CD4-positive, alpha-beta T cell treated with Interleukin-6 for 4 hours (primary cell): Measurements from ENCODE around the gene UNC45A.

Experiments
- DNase-seq: peaks from one replicate; pipeline ENCODE4 v3.0.0-alpha.2; 2020; ENCODE audit warnings: mixed read lengths

UNC45A gene

DNA sequence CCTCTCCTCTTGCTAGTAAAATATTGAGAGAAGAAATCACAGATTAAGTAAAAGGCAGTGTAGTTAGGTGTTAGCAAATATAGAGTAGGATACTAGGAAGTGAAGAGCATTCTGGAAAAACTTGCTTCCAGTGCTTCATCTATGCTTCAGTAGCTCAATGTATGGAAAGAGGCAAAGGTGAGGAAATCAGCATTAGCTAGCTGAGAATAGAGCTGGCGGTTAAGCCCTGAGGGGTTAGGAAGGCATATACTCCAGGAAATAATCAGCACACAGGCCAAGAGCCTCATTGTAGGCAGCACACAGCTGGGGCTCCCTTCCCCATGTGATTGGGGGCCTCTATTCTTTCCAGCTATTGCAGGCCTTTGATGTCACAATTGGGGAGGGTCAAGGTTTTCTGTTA lies 33.3 kb downstream of the UNC45A start:
- DNase-seq: no peak

DNA sequence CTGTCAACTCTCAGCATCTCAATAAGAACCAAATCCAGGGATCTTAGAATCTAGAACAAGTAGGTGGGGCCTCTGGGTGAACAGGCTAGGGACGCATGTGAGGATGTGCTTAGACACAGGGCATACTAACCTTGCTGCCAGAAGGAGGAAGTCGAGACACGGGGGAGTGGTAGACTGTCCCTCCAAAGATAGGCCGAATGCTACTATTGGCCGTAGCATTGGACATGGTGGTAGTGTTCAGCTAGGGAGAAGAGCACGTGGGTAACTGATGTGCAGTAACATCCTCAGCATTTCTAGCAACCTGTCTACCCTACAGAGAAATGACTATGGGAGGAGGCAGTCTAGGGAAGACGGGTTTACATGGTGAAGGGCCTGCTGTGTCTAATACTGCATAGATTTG lies 35.2 kb downstream of the UNC45A start:
- DNase-seq: no peak

DNA sequence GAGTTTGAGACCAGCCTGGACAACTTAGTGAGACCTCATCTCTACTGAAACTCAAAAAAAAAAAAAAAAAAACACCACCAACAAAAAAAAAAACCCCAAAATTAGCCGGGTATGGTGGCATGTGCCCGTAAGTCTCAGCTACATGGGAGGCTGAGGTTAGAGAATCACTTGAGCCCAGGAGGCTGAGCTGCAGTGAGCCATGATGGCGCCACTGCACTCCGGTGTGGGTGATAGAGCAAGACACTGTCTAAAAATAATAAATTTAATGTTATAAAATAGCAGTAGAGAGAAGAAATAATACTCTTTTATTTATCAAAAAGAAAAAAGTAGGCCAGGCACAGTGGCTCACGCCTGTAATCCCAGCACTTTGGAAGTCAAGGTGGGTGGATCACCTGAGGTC lies 37.0 kb downstream of the UNC45A start:
- no peak for DNase-seq

DNA sequence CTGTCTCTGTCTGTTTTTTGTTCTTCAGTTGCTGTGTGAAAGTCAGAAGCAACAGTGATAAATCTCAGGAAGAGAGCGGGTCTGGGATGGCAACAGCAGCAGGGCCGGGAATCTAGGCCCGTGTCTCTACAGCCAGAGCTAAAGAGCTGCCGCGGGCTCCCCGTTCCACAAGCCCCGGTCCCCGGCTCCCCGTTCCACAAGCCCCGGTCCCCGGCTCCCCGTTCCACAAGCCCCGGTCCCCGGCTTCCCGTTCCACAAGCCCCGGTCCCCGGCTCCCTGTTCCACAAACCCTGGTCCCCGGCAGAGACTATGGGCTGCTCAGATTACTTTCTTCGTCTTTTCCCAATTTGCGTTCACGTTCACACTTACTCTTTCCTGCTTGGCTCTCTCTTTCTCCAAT lies 39.1 kb downstream of the UNC45A start:
- DNase-seq: no peak

DNA sequence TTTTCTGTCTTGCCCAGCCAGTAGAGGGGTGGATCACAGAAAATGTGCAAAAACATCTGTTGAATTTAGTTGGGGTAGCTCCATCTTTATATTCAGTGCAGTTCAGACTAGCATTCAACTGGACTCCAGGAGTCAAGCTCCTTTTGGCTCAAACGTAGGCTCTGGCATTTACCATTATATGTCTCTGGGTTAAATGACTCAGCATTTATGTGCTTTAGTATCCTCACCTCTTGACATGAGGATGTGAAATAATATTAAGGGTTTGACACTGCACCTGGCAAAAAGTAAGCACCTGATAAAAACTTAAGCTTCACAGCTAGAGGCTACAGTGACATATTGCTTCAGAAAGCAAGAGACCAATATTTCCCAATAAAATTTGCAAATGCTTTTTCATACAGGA lies 44.5 kb downstream of the UNC45A start:
- no peak for DNase-seq

DNA sequence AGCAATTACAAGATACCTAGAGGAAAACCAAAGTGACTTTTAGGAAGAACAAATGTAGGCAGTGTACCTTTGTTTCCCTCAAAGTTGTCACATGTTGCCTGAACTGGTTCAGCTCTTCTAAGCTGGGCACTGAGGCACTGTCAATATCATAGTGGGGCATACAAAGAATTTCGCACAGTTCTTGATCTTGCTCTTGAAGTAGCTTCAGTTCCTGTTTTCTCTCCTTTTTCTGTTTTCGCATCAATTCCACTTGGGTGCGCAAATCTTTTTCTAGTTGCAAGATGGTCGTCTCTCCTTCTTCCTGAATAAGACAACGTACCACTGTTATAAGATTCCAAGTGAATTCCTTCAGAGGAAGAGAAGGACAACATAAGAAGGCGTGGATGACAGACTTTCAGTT lies 46.6 kb downstream of the UNC45A start:
- DNase-seq: no peak

DNA sequence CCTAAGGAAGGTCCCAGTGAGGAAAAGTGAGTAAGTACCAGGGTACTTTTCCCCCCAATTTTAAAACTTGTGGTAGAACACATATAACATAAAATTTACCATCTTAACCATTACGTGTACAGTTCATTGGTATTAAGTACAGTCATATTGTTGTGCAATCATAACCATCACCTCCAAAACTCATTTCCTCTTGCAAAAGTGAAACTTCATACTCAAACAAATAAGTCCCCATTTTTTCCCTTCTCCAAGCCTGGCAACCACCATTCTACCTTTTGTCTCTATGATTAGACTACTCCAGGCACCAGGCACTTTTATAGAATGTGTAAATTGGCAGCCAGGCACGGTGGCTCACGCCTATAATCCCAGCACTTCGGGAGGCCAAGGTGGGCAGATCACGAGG lies 47.0 kb downstream of the UNC45A start:
- no peak for DNase-seq

DNA sequence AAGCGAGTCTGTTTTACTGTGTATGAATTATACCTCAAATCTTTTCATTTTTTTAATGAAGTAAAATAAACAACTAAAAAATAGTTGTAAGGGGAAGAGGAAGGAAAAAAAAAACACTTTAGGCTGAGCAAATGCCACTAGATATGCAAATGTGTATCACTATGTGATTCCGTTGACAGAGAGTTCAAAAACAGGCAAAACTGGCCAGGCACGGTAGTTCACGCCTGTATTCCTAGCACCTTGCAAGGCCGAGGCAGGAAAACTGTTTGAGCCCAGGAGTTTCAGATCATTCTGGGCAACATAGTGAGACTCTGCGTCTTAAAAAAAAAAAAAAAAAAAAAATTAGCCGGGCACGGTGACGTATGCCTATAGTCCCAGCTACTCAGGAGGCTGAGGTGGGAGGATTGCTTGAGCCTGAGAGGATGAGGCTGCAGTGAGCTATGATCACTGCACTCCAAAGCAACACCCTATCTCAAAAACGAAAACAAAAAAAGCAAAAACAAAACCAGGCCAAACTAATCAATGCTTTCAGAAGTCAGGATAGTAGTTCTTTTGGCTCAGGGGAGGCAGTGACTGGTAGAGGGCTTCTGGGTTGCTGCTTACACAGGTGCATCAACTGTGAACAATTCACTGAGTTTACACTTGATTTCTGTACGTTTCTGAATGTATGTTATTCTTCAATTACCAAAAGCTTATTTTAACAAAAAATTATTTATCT lies 51.9 kb downstream of the UNC45A start:
- no peak for DNase-seq

DNA sequence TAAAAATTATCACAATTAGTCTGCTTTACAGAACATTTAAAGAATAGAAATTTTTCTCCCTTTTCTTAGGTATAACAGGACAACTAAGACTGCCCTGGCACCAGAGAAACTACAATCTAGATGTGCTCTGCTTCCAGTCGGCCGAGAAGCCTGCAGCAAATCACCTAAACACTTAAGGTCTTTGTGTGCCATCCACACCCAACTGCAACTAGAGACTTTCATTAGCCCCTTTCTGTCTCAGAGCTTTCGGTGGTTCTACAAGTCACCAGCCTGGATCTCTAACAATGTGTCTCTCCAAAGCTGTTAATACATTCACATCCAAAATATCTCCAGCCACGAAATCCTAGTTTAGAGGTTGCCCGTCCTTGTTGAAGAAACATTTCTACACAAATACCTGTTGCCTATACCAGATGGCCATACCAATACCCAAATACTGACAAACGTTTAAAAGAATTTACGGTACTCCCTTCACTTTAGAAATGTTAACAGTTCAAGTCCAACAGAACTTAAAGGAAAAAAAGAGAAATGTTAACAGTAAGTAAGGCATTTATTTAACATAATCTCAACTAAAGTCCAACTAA lies 52.6 kb downstream of the UNC45A start:
- no peak for DNase-seq

DNA sequence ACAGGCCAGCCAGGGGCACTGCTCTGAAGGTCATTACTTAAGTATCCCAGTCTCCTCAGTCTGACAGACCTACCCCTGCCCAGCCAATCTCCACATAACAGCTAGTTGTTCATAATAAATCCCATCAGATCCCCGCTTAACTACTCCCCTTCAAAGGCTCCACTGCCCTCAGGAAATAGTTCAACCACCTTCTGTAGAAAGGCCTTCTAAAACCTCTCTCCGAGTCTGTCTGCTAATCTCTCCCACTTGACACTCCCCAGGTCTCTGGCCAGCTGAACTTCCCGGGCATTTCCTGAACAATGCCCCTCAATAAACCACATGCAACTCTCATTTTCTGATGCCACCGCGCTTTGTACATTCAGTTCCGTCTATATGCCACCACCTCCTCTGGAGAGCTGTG lies 53.2 kb downstream of the UNC45A start:
- DNase-seq: no peak

DNA sequence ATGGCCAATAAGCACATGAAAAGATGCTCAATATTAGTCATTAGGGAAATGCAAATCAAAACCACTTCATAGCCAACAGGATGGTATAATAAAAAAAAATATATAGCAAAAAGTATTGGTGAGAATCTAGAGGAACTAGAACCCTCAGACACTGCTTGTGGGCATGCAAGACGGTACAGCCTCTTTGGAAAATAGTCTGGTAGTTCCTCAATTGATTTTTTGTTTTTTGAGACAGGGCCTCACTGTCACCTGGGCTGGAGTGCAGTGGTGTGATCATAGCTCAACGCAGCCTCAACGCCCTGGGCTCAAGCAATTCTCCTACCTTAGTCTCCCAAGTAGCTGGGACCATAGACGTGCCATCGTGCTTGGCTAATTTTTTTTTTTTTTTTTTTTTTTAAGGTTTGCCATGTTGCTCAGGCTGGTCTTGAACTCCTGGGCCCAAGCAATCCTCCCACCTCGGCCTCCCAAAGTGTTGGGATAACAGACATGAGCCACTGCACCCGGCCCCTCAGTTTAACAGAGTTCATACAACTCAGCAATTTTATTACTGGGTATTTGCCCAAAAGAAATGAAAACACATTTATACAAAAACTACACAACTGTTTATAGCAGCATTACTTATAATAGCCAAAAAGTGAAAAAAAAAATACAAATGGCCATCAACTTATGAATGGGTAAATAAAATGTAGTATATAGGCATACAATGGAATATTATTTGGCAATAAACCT lies 54.1 kb downstream of the UNC45A start:
- DNase-seq: no peak

DNA sequence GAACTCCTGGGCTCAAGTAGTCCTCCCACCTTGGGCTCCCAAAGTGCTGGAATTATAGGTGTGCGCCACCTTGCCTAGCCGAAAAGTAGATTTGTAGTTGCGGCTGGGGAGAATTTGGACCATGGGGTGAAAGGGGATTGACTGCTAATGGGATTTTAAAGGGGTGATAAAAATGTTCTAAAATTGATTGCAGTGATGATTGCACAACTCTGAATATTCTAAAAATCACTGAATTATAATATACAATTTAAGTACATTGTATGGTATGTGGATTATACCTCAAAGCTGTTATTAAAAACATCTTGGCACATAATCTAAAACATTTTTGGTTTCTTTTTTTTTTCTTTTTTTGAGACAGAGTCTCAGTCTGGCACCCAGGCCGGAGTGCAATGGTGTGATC lies 55.4 kb downstream of the UNC45A start:
- DNase-seq: no peak

DNA sequence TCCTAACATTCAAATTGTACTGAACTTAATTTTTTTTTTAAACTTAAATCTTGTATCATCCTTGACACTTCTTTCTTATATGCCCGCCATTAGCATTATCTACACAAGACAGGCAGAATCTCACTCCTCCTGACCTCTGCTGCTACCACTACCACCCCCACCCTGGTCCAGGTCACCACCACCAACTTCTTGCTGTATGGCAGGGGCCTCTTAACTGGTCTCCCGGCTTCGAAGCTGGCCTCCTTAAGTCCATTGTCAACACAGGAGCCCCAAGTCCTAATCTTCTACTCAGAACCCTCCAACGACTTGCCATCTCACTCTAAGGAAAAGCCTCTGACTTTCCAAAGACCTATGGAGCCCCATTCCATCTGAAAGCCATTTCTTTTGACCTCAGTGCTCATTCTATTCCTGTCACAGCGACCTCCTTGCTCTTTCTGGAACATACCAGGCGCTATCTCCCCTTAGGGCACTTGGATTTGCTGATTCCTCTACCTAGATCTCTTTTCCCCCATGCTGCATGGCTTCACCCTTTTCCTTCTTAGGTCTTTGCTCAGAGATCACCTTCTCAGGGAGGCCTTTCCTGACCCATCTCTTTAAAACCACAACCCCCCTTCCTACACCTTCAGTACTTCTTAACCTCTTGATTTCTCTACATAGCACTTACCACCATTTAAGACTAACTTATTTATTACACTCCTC lies 56.7 kb downstream of the UNC45A start:
- no peak for DNase-seq

DNA sequence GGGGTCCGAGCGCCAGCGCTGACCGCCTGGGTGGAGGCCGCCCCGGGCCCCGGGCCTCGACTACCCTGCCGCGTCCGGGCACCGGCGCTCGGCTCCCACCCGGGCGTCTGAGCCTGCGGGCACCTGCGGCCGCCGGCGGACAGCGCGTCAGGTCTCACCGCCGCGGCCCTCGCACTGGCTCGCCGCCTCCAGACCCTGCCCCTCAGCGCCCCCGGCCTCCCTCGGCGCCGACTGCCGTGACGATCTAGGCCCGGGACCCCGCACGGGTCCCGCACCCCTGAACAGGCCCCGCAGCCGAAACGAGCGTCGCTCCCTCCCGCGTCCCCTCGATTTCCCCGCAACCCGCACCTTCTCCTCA lies 59.0 kb downstream of the UNC45A start:
- DNase-seq: no peak

DNA sequence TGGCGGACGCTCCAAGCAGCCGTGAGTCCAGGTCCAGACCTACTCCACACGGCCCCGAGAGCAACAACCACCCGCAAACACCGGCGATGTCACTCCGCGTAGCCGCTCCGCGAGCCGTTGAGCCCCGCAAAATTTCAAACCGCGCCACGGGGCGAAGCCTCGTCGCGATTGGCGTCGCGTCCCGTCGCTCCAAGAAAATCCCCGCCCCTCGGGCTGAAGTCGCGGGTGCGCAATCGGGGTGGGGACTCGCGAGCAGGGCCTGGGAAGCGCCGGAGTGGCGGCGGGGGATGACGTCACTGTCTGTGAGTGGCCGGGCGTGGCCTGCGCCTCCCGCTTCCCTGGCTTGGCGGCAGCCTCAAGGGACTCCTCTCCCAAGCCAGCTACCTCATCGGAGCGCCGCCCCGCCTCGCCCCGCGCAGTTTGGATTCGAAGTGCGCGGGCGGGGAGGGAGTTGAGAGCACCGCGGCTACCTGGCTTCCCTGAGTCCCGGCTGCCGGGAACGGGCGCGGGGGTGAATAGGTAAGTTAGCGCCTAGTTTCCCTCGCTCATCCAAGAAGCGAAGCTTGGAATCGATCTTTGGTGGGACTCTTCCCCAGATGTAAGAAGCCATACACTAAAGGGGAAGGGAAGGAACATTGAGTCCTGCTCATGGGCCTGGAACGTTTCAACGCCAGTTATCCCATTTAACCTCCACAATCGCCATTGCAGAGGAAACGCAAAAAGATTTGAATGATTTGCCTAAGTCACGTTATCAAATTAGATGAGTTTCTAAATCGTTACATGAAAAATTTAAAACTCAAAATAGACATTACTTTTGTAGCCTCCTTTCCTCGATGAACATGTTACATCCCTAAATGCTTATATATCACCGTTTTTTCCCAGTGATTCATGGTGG lies 59.6 kb downstream of the UNC45A start, which contains the start of gene PRC1:
Gene PRC1, minus strand, starts transcription at position 119 of the 895 bp plus-strand sequence. Its CDS starts 118 bp downstream, at position 1.
- peak; percentile 98 for DNase-seq

DNA sequence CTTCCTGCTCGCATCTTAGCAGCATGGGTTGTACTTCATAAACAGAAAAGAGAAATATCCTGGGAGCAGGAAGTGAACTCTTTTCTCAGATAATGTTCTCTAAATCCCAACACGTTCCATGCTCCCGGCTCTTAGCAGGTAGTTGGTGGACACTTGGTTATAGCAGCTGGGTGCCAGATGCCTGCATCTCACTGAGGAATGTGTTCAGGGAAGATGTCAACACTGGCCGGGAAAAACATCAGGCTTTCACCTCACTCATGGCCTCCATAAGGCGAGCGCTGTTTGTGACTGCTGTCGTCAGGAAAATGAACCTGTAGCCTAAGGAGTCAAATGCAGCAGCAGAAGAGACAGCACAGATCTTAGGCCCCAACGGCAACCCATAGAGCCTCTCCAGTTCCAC lies 63.7 kb downstream of the UNC45A start:
- DNase-seq: no peak

DNA sequence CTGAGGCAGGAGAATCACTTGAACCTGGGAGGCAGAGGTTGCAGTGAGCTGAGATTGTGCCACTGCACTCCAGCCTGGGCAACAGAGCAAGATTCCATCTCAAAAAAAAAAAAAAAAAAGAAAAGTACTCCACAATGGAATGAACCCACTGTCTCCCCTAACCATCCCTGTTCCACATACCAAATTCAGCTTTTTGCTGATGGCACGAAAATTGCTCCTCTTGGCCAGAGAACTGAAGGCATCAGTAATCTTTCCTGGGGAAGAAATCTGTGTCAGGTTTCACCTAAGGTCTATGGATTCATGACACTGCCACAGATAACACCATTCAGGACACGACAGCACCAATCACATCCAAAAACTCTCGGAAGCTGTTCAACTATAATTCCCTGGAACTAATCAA lies 66.1 kb downstream of the UNC45A start:
- no peak for DNase-seq
